NCI-H345 (cell line): ENCODE data around the gene TAGLN3.

Experiments used
- DNase-seq: peaks from one replicate; lab custom pipeline; 2025; lab: John Stamatoyannopoulos, UW

The TAGLN3 gene

DNA sequence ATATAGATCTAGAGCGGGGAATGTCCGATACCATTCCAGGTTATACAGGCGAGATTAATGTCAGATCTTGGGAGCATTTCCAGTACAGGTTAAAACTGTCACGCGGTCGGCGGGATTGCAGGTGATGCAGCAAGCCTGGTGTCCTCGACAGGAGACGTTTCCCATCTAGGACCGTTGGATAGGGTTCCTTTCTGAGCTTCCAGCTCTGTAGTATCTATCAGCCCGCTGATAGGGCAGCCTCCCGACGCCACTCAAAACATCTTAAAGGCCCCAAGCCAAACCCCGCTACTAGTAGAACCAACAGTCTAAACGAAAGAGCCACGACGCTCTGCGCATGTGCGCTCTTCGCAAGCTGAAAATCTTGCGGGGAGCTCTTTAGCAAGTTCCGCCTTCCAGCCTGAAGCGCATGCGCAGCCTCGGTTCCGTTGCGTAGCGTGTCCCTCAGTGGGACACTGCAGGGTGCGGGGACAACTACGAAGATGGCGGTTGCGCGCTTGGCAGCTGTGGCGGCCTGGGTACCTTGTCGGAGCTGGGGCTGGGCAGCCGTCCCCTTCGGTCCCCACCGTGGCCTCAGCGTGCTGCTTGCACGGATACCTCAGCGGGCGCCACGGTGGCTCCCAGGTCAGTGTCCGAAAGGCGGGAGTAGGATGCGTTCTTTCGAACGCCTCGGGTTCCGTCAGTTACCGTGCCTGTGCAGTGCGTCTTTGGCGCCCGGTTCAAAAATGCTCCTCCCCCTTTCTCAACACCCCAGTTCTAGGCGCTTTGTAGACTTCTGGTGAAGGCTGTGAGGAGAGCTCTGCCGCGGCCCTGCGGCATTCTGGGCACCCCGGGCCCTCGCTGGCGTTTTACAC, 19.9 kb upstream of the TAGLN3 start, which contains the start of gene ABHD10:
Gene ABHD10, plus strand, starts transcription at position 444 of the 851 bp plus-strand sequence. Its CDS starts 36 bp downstream, at position 480.
- peak; percentile 96 for DNase-seq

DNA sequence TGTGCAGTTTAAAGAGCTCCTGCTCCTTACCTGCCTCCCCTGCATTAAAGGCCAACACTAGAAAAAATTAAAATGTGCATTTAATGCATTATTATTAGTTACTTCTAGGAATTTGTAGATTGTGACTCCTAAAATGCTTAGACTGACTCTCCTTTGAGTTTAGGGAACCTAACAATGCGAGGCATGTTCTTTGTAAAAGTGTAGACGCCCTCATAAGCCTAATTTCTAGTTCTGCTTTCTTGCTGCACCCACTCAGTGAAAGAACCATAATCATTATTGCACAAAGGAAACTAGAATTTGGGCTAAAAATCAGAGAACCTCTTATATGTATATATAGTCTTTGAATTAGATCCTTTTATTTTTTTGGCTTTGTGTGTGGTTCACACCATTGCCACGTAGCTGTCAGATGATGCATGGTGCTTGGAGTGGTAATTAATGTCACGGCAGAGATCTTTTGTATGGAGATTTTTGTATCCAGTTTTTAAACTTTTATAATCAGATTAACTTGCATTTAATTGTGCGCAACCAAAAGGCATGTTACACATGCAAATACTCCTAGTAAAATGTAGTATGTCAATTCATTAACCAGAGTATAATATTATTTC, 19.2 kb upstream of the TAGLN3 start:
- peak; percentile 6 for DNase-seq

GRCh38 chr3:111980716-111981456, 17.8 kb upstream of the TAGLN3 start:
- DNase-seq: no peak

DNA sequence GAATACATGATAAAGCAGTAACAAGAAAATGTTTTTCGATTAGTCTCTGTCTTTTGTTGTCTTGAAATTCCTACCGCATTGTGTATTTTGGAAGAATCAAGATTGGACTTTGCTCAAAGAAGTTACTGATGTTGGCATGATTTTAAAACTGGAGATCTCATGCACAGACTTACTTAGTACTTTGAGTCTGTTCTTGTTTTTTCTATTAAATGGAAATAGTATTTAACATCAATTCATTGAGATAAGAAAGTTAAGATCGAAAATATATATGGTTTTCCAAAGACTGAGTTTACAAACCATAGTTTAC, 17.3 kb upstream of the TAGLN3 start:
- no peak for DNase-seq

GRCh38 chr3:111984636-111985298, 14.0 kb upstream of the TAGLN3 start:
- DNase-seq: no peak

DNA sequence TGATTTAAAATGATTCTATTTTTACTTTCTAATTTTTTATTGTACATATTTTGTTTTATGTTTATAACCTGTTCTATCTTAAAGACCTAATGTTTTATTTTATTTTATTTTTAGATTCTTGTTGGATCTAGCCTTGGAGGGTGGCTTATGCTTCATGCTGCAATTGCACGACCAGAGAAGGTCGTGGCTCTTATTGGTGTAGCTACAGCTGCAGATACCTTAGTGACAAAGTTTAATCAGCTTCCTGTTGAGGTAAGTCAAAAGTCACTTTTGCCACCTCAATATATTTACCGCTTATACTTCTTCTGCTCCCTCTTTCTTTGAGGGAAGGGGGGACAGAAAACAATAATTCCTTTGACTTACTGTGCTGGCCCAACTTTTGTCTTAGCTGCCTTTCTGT, 11.9 kb upstream of the TAGLN3 start:
- DNase-seq: no peak

GRCh38 chr3:111989061-111989678, 9.6 kb upstream of the TAGLN3 start:
- peak; percentile 51 for DNase-seq

DNA sequence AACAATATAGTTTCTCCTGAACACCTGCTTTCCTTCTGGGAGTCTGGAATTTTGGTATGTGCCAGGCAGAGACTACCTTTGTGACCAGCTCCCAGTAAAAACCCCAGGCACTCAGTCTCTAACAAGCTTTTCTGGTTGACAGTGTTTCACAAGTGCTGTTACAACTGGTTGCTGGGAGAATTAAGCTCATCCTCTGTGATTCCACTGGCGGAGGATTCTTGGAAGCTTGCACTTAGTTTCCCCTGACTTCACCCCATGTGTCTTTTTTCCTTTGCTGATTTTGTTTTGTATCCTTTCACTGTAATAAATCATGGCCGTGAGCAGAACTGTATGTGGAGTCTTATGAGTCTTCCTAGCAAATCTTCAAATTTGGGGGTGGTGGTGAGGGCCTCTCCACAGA, 5.7 kb upstream of the TAGLN3 start:
- no peak for DNase-seq

- DNase-seq: peak; percentile 24
Observed at GRCh38 chr3:111999484-112000324, 982 bp downstream of the TAGLN3 start.

GRCh38 chr3:112000367-112000771, 1.6 kb downstream of the TAGLN3 start:
- DNase-seq: no peak

- DNase-seq: peak; percentile 43
Observed at GRCh38 chr3:112000966-112001365, 2.2 kb downstream of the TAGLN3 start.

DNA sequence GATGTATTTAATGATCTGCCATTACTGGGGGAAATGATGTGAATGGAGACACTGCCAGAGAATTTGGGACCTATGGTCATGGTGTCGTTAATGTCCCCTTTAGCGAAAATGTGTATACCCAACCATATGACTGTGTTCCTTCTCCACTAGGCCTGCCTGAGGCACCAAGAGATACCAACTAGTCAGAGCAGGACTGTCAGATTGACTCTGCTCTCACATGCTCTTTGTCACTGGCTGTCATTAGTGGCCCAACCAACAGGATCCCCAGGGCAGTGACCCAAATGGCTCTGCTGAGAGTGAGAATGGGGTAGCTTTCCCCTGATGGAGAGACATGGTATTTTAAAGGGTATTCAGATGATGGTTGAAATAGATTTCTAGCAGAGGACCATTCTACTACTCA, 2.8 kb downstream of the TAGLN3 start:
- DNase-seq: no peak

DNA sequence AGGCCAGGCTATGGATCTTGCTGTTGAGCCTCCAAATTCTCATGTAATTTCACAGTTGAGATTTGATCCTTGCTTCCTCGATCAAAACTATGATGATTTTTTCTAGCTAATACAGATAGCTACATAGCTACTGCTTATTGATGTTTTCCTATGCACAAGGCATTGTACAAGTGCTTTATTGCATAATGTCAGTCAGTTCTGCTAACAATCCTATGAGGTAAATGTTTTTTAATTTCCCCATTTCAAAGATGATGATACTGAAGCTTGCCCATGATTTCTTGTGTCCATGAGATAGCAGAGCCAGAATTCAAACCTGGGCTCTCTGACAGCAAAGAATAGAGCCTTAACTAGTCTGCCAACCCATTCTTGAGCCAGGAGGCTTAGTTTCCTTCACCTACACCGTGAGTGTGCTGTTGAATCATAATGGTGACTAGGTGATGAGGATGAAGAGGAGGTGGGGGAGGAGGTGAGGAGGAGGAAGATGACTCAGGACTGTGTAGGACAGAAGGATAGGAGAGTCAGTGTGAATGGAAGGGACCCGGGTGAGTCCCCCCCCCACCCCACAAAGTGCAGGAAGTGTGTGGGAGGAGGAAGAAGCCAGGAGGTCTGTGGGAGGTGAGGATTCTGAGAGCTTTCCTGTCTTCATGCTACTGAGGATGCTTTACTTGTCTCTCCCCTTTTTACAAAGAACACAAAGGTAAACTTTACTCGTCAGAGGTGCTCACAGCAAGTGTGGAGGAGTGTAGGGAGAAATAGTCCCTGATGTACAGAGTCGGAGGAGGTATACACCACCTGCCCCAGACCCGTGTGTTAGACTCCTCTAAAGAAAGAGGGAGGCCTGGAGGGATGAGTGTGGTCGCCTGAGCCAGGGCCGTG, 3.6 kb downstream of the TAGLN3 start:
- DNase-seq: no peak

DNA sequence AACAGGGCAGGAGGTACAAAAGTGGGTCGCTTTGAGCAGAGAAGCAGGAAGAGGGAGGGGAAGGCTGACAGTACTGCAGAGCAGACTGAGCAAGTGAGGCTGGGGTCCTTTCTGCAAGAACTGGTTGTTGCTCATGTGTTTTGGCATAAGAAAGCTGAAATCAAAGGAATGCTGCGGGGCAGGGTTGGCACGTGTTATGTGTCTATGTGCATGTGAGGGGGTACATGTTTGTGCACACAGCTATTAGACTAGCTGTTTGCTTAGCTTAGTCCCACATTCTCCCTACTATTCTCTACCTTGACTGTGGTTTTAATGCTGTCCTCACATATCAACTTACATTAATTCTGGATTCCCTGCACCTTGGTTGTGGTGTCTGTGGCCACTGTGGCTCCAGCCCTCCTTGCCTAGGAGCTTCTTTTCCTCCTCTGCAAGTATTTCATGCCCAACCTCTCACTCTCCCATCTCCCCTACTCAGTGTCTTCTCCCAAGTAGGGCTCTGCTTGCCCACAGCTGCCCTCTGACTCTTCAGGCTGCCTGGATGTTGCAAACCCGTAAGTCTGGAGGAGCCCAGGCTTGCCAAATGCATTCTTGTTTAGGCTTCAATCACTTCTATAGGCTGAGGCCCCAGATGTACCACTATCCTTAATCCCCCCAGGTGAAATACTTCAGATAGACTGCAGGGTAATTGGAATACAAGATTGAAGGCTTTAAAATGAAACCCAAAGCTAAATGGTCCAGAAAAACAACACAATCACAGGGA, 4.8 kb downstream of the TAGLN3 start:
- DNase-seq: no peak

GRCh38 chr3:112004187-112004586, 5.5 kb downstream of the TAGLN3 start:
- DNase-seq: no peak

DNA sequence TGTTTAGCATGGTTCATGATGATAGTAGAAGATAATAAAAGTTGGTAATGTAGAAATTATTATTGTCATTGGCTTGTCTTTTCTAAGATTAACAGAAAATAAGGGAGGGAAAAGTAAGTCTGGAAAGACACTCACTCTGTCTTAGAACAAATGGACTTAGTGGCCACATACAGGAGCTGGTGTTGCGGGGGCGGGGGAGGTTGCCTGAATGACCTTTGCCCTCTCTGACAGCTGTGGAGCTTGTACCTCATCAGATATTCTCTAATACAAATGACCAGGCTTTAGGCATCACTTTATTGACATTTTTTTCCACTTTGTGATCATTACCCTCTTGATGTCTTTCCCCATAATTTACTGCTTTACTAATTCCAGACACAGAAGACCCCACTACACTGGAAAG, 5.9 kb downstream of the TAGLN3 start:
- no peak for DNase-seq

DNA sequence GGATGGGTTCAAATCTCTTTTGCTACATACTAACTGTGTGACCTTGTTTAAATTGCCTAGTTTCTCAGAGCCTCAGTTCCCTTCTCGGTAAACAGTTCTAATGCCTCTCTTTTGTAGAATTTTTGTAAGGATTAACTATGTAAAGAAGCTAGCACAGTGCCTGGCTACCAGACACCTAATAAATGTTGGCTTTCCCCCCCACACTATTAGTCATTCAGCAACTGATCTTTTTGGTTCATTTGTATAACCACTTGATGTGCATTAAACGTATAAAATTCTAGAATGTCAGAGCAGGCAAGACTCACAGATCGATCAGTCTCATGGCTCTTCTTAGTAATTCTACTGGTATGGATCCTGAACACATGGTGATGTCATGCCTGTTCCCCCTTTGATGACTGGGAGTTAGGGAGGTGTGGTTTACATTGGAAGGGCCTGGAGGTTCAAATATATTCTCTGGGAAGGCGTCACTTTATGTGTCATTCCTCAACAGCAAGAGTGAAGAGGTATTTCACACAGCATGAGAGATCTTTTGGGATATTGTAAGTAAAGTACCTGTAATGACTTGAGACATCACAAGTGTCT, 6.5 kb downstream of the TAGLN3 start:
- DNase-seq: no peak

DNA sequence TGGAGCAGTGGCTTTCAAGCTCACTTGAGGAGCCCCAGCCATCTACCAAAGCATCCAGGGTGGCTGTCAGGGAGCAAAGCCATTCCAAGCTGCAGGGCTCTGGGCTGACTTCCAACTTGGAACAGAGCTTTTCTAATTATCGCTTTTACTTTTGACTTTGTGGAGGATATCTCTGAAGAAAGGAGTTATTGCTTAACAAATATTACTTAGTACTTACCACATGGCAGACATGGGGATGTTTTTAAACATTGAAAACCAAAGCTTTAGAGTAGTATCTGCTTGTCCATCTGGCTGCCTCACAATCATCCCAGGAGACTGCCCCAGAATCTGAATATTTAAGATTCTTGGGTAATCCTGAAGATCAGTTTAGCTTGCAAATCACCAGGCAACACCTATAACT, 8.9 kb downstream of the TAGLN3 start:
- DNase-seq: no peak

DNA sequence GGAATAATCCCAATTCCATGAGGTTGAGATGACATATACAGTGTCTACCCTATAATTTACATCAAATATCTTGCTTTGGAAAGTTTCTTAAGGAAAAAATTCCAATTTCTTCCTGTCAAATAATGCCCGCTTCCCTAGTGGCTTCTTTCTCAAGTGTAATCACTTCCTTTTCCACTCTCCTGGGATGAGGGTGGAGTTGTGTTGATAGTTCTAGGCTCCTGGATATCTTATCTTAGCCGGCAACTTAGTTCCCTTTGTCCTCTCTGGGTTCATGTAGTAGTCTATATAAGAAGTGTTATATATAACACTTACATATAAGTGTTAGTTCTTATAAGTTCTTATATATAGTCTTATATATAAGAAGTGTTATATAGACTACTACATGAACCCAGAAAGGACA, 10.9 kb downstream of the TAGLN3 start:
- no peak for DNase-seq
